Measurements from ENCODE around the gene CTDNEP1. TPM values are rescaled to one million over a fixed set of nuclear protein-coding genes. Genes with fewer than 3 reads are reported as not detected.

Gene CTDNEP1
- total RNA-seq, 2 donors from 2014 or later, result 51.3 to 51.7 TPM

- peaks cover 23 to 33% of the 10 kb centered on the region in 2 donors for H3K4me1 ChIP-seq (ENCODE audit: control insufficient read depth in 1 of 2, low read depth in 2 of 2)
- peaks cover 22% of the 10 kb centered on the region for H3K36me3 ChIP-seq
- no peaks in the 10 kb centered on the region for H3K27me3 ChIP-seq (replicated peaks; ENCODE audit: insufficient read depth)
- H3K9me3 ChIP-seq, result no peaks in the 10 kb centered on the region
- H3K27ac ChIP-seq, result peak overlapping the region; percentile 95 to 97
- H3K4me3 ChIP-seq, result peak overlapping the region; percentile 92
- no peak for TF ChIP-seq CTCF (IDR thresholded peaks at IDR 0.05)
- ATAC-seq (ENCODE audit: insufficient number of reproducible peaks, low FRiP score, low read depth) (no peak), DNase-seq (ENCODE audit: low spot score) (no peak)
These were observed 10.3 kb downstream of the CTDNEP1 start for GRCh38 chr17:7241090-7241733.

GRCh38 chr17:7240375-7240774, 11.2 kb downstream of the CTDNEP1 start:
- H3K4me3 ChIP-seq, result peak overlapping the region; percentile 92
- H3K9me3 ChIP-seq, result no peaks in the 10 kb centered on the region
- DNase-seq (ENCODE audit: low spot score) (no peak), ATAC-seq (ENCODE audit: insufficient number of reproducible peaks, low FRiP score, low read depth) (no peak)
- H3K27ac ChIP-seq, result peak overlapping the region; percentile 13 to 33
- no peak for TF ChIP-seq CTCF (IDR thresholded peaks at IDR 0.05)
- H3K36me3 ChIP-seq, result peaks cover 21% of the 10 kb centered on the region
- no peaks in the 10 kb centered on the region for H3K27me3 ChIP-seq (replicated peaks; ENCODE audit: insufficient read depth)
- peaks cover 23 to 33% of the 10 kb centered on the region in 2 donors for H3K4me1 ChIP-seq (ENCODE audit: control insufficient read depth in 1 of 2, low read depth in 2 of 2)

- TF ChIP-seq CTCF (IDR thresholded peaks at IDR 0.05), result no peak
- peak; percentile 96 for DNase-seq (ENCODE audit: low spot score)
- Histone ChIP-seq H3K9me3 (no peaks in the 10 kb centered on the region), H3K27ac (peak within 1 kb of the TSS; percentile 84 to 91), H3K4me1 (ENCODE audit: control insufficient read depth in 1 of 2, low read depth in 2 of 2) (peaks cover 27 to 37% of the 10 kb centered on the region in 2 donors), H3K36me3 (peaks cover 18% of the 10 kb centered on the region), H3K27me3 (replicated peaks; ENCODE audit: insufficient read depth) (no peaks in the 10 kb centered on the region), H3K4me3 (peak within 1 kb of the TSS; percentile 97)
- ATAC-seq (ENCODE audit: insufficient number of reproducible peaks, low FRiP score, low read depth), result peak; percentile 58
These were observed 12.2 kb downstream of the CTDNEP1 start, which contains the start of gene PHF23 for GRCh38 chr17:7239091-7240027. Gene PHF23 (minus strand): TSS chr17:7239457. CDS start chr17:7239279, 178 bp downstream.

GRCh38 chr17:7238420-7239090, 13.0 kb downstream of the CTDNEP1 start:
- Histone ChIP-seq H3K4me3 (peak overlapping the region; percentile 97), H3K4me1 (ENCODE audit: control insufficient read depth in 1 of 2, low read depth in 2 of 2) (peaks cover 29 to 36% of the 10 kb centered on the region in 2 donors), H3K36me3 (peaks cover 11% of the 10 kb centered on the region), H3K27me3 (replicated peaks; ENCODE audit: insufficient read depth) (no peaks in the 10 kb centered on the region), H3K9me3 (no peaks in the 10 kb centered on the region), H3K27ac (peak overlapping the region; percentile 84 to 91)
- ATAC-seq (ENCODE audit: insufficient number of reproducible peaks, low FRiP score, low read depth) (no peak), DNase-seq (ENCODE audit: low spot score) (no peak)
- TF ChIP-seq CTCF (IDR thresholded peaks at IDR 0.05), result no peak
